NB4 (cell line): Measurements from ENCODE around the gene BORCS6.

Source experiments
- MYC ChIP-seq: IDR thresholded peaks from 2 replicates; pipeline ENCODE4 v1.6.1; 2011; ENCODE audit warnings: low read depth, low read length
- POLR2A ChIP-seq: IDR thresholded peaks from 2 replicates; pipeline ENCODE4 v1.6.1; 2011; ENCODE audit warnings: mild to moderate bottlenecking; ENCODE audit not compliant: insufficient read length; ENCODE audit errors: extremely low read depth
- TF ChIP-seq, protein P1 (sequence below): IDR thresholded peaks from one replicate; pipeline ENCODE4 v1.5.1; 2012; ENCODE audit warnings: low read depth, low read length
- TF ChIP-seq, protein P2 (sequence below): IDR thresholded peaks from 2 replicates; pipeline ENCODE4 v1.6.1; 2011; ENCODE audit warnings: low read depth, low read length

DNA sequence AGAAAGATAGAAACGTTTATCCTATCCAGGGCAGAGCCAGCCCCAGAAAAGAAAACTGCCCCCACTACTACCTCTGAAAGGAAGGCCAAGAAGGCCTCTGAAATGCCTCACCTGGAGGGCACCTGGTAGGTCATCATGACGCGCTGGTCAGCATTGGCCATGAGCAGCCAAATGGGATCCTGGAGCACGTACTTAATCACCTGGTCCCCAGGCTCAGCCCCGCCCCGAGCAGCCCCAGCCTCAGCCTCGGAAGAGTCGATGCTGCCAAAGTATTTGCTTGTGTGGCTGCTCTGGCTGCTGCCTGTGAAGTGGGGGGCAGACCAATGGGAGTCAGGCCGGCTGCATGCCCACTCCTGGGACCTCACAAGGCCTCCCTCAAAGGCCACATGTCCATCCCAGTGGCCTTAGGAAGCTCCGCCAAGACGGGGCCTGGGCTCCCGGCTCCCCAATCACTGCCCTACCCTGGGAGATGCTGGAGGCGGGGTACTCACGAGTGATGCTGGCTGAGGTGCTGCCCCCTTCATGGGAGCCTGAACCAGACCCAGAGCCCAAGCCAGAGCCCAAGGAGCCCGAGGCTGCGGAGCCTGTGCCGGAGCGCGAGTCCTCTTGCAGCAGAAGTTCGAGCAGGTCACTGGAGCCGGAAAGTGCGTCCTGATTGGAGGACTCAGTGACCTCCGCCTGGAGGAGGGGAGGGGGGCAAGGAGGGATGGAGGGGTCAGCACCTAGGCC lies 47.7 kb downstream of the BORCS6 start:
- TF ChIP-seq, protein P1, sequence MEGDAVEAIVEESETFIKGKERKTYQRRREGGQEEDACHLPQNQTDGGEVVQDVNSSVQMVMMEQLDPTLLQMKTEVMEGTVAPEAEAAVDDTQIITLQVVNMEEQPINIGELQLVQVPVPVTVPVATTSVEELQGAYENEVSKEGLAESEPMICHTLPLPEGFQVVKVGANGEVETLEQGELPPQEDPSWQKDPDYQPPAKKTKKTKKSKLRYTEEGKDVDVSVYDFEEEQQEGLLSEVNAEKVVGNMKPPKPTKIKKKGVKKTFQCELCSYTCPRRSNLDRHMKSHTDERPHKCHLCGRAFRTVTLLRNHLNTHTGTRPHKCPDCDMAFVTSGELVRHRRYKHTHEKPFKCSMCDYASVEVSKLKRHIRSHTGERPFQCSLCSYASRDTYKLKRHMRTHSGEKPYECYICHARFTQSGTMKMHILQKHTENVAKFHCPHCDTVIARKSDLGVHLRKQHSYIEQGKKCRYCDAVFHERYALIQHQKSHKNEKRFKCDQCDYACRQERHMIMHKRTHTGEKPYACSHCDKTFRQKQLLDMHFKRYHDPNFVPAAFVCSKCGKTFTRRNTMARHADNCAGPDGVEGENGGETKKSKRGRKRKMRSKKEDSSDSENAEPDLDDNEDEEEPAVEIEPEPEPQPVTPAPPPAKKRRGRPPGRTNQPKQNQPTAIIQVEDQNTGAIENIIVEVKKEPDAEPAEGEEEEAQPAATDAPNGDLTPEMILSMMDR: no peak
- no peak for TF ChIP-seq POLR2A
- TF ChIP-seq, protein P2, sequence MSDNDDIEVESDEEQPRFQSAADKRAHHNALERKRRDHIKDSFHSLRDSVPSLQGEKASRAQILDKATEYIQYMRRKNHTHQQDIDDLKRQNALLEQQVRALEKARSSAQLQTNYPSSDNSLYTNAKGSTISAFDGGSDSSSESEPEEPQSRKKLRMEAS: no peak
- TF ChIP-seq MYC: no peak
